ENCODE results near the gene ME3.

The ME3 gene

DNA sequence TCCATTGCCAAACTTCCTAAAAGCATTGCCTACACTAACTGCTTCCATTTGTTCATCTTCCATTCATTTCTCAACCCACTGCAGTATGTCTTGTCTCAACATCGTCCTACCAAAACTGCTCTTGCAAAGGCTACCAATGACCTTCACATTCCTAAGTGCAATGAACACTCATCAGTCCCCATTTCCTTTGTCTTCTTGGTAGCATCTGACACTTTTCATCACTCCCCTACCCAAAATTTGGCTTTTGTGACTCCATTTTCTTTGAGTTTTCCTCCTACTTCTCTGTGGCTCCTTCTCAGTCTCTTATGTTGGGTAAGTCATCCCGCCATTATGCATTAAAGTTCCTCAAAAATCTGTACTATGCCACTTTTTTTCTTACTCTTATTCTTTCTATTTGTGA is 162.3 kb downstream of the ME3 start:
- DNase-seq: no peak

GRCh38 chr11:86509588-86509974 is 162.8 kb downstream of the ME3 start:
- DNase-seq: no peak

GRCh38 chr11:86508604-86509587 is 163.5 kb downstream of the ME3 start:
- DNase-seq: no peak

DNA sequence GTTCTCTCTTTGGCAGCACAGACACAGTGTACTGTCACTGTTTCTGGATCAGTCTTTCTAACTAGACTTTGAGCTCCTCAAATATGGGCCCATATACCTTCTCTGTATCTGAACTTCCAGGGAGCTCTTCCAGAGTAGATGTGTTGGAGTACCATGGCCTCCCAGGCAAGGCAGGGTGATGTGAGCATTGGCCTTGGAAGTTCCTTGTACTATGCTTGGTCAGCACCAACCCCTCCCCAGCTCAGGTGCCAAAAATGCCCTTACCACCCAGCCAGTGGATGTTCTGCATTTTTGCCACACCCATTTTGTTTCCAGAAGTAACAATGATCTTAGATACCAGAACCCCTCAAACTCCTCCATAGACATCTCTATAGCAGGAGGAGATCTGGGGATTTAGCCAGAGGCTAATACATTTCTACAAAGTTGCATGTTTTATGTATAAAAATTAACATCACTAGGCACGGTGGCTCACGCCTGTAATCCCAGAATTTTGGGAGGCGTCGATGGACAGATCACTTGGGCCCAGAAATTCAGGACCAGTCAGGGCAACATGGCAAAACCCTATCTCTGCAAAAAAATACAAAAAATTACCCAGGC is 165.1 kb downstream of the ME3 start:
- no peak for DNase-seq

GRCh38 chr11:86506235-86506634 is 166.2 kb downstream of the ME3 start:
- DNase-seq: no peak

DNA sequence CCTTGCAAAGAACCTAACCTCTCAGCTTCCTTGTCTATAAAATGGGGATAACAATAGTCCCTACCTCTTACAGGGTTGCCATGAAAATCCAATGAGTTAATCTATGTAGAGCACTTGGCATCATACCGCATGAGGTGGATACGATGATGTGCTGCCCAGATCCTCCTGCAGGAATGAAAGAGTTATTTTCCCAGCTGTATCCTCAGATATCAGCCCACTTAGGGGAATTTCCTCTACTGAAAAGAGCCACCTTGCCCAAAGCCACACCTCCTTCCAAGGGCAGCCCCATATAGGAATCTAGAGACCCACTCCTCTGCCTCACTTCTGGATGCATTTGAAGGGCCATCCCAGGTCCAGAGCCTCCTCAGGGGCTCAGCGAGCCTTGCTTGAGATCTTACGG is 169.3 kb downstream of the ME3 start:
- no peak for DNase-seq

- no peak for DNase-seq
These were observed 170.2 kb downstream of the ME3 start for GRCh38 chr11:86502137-86502642.

DNA sequence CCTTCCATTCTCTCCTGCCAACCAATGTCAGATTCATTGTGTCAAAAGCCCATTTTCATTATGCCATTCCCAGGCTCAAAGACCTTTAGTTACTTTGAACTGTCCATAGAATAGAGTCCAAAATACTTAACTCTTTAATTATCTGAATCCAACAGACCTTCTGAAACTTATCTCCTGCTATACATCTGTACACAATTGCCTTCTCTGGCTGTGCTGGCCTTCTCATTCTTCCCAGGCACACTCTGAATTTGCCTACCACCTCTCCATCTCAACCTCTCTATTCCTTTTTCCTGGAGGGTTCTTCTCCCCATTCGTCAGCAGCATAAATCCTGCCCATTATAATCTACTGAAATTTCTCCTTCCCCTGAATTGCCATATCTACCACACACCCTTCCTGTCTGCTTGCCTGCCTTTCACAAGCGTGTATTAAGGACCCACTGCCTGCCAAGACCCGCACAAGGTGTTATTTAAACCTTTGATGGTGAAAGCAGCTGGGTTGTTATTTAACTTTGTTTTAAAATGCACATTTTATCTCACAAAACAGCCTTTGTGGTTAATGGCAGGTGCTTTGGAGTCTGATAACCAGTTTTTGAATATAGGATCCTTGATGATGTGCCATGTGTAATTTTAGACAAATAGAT is 171.8 kb downstream of the ME3 start:
- DNase-seq: no peak

GRCh38 chr11:86499723-86500129 is 172.7 kb downstream of the ME3 start:
- DNase-seq: no peak

DNA sequence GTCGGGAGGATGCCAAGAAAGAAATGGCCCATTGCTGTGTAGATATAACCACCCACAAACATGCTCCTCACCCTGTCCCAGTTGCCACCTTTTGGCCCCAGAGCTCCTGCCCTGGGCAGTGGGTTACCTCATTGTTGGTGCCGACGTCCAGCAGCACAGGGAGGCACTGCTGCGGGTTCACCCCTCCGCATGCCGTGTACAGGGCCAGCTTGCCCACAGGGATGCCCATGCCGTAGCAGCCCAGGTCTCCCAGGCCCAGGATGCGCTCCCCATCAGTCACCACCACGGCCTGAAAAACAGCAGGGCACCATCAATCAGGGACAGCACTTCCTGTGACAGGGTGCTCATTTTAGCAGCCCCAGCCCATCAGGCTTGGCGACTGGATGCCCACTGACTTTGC is 174.6 kb downstream of the ME3 start:
- DNase-seq: no peak

DNA sequence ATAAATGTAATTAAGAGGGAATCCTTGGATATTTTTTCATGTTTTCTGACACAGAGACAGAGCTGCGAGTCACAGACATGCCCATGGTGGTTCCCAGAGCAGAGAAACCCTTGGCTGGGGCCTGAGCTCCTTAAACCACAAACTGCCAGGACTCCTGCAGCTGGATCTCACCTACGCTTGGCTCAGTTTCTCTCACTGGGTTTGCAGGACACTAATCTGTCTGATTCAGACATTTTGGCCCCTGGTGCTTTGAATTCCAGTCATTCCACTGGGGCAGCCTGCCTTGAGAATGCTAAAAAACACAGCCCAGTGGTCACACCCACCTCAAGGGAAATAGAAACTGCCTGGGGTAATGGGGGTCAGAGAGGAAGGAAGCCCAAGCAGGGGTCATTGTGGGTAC is 175.1 kb downstream of the ME3 start:
- DNase-seq: no peak

DNA sequence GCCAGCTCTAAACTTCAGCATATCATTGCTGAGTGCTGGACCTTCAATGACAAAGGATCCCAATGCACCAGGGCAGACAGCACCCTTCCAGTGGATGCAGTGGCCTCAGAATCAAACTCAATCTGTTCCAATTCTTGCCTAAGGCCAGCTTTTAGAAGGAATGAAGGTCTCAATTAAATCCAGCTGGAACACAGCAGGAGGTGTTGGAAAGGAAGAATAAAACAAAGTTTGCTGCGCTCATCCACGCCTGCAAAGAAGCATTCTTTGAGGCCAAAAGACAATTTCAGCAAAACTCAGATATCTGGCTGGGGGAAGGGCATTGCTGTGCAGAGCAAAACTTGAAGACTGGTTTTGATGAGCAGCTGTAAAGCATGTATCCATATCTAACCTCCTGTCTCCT is 177.1 kb downstream of the ME3 start:
- no peak for DNase-seq

DNA sequence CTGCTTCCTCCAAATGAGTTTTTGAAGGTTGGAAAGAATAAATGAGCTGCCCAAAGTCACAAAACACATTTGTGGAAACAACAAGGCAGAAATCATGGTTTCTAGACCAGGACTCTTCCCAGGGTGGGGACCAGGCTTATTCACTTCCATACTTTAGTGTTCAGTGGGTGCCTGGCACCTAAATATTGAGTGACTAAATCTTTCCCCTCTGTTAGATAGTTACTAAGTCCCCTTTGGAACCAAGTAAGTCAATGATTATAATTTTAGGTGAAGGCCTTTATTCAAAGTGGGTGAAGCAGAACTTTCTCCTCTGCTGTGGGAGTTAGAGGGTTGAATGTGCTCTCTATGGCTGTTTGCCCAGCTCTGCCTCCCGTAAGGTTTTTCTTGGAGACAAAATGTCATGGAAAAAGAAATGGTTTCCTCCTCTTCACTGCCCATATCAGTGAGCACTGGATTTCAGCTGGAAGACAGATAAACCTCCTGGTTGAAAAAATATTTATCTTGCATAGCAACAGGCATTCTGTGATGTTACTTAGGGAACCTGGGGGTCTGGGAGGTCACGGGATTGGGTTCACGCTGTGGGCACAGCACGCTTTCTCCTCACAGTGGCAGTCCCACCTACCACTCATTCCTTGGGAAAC is 179.9 kb downstream of the ME3 start:
- no peak for DNase-seq

DNA sequence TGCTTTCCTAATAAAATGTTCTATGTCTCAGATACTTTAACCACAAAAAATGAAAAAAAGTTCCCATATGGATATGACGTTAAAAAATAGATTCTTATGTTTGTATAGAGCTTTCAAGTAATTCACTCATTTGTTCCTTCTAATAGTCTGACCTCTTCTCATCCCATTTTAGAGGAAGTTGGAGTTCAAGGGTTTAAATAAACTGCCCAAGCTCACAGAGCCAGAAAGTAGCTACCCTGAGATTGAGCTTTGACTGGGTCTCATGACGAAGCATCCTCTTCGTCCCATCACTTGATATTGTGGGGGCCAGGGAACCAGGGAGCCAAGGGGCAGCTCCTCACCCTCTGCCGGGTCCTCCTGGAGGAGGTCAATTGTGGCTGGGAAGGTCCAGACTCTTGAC is 181.4 kb downstream of the ME3 start:
- no peak for DNase-seq

- DNase-seq: no peak
These were observed 181.8 kb downstream of the ME3 start for GRCh38 chr11:86490582-86490981.

GRCh38 chr11:86489442-86489841 is 183.0 kb downstream of the ME3 start:
- no peak for DNase-seq

DNA sequence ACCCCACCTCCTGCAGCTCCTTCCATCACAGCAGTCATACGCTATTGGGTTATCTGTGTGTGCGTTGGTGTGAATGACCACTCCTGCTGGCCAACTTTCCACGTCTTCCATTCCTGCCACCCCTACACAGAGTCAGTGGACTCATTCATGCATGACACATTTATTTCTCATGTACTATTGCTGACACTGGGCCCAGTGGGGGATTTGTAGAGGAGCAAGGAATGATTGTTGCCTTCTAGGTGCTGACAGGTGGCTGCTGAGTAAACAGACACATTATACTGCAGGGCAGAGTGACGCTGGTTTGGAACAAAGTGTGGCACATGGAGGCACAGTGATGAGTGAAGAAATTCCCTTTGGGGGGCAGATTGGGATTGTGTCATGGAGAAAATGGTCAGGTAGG is 183.9 kb downstream of the ME3 start:
- DNase-seq: no peak

DNA sequence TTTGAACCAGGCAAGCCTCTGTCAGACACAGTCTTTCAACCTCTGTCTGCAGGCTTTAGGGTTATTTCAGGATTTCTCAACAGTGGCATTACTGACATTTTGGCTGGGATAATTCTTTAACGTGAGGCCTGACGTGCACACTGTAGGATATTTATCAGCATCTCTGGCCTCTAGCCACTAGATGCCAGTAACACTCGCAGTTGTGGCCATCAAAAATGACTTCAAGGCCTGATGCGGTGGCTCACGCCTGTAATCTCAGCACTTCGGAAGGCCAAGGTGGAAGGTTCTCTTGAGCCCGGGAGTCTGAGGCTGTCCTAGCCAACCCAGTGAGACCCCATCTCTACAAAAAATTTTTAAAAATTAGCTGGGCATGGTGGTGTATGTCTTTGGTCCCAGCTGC is 184.7 kb downstream of the ME3 start:
- no peak for DNase-seq

GRCh38 chr11:86486261-86487030 is 186.0 kb downstream of the ME3 start:
- no peak for DNase-seq

DNA sequence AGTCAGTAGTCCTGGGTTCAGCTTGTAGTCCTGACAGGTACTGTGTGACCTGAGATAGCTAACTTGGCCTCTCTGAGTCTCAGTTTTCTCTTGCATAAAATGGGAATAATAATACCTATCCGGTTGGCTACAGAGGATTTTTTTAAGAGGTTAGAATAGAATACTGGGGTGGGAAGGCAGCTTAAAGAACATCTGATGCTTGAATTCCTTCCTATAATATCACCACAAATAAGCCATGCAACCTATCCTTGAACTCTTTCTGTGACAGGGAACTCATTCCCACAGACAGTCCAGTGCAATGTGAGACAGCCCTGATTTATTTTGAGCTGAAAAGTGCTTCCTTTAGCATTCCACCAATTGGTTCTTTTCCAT is 187.6 kb downstream of the ME3 start:
- DNase-seq: no peak

GRCh38 chr11:86483940-86484794 is 188.2 kb downstream of the ME3 start:
- no peak for DNase-seq

GRCh38 chr11:86483610-86483939 is 188.8 kb downstream of the ME3 start:
- DNase-seq: no peak

All from NCI-H1930 (cell line).